ENCODE data around the gene DOCK4. TPM values are rescaled to one million over a fixed set of nuclear protein-coding genes. Genes with fewer than 3 reads are reported as not detected.

Gene DOCK4
- total RNA-seq, 1 donor from 2014 or later, result 11.8 TPM

GRCh38 chr7:111787741-111788140 is 418.5 kb downstream of the DOCK4 start:
- ATAC-seq (no peak), DNase-seq (ENCODE audit: low spot score) (no peak)

- DNase-seq (ENCODE audit: low spot score) (no peak), ATAC-seq (no peak)
Measured at GRCh38 chr7:111787099-111787498, 419.1 kb downstream of the DOCK4 start.

GRCh38 chr7:111785076-111785475 is 421.1 kb downstream of the DOCK4 start:
- DNase-seq (ENCODE audit: low spot score) (no peak), ATAC-seq (no peak)

GRCh38 chr7:111784296-111784695 is 421.9 kb downstream of the DOCK4 start:
- no peak for ATAC-seq
- DNase-seq (ENCODE audit: low spot score), result no peak

- DNase-seq (ENCODE audit: low spot score), result no peak
- no peak for ATAC-seq
Measured at GRCh38 chr7:111783854-111784253, 422.3 kb downstream of the DOCK4 start.

GRCh38 chr7:111780527-111780926 is 425.7 kb downstream of the DOCK4 start:
- ATAC-seq (no peak), DNase-seq (ENCODE audit: low spot score) (no peak)

- ATAC-seq (no peak), DNase-seq (ENCODE audit: low spot score) (no peak)
Measured at GRCh38 chr7:111775206-111775605, 431.0 kb downstream of the DOCK4 start.

GRCh38 chr7:111772716-111773115 is 433.5 kb downstream of the DOCK4 start:
- DNase-seq (ENCODE audit: low spot score), result no peak
- ATAC-seq, result no peak

- DNase-seq (ENCODE audit: low spot score), result no peak
- no peak for ATAC-seq
Measured at GRCh38 chr7:111771638-111772037, 434.6 kb downstream of the DOCK4 start.

- DNase-seq (ENCODE audit: low spot score) (no peak), ATAC-seq (no peak)
Measured at GRCh38 chr7:111770116-111770515, 436.1 kb downstream of the DOCK4 start.

- DNase-seq (ENCODE audit: low spot score) (peak; percentile 49), ATAC-seq (peak; percentile 96)
Measured at GRCh38 chr7:111765751-111766643, 440.2 kb downstream of the DOCK4 start.

- DNase-seq (ENCODE audit: low spot score), result no peak
- ATAC-seq, result peak; percentile 52
Measured at GRCh38 chr7:111763221-111763801, 442.9 kb downstream of the DOCK4 start.

- DNase-seq (ENCODE audit: low spot score) (no peak), ATAC-seq (no peak)
Measured at GRCh38 chr7:111762799-111763198, 443.4 kb downstream of the DOCK4 start.

GRCh38 chr7:111762211-111762610 is 444.0 kb downstream of the DOCK4 start:
- no peak for ATAC-seq
- no peak for DNase-seq (ENCODE audit: low spot score)

GRCh38 chr7:111760043-111760442 is 446.2 kb downstream of the DOCK4 start:
- ATAC-seq (no peak), DNase-seq (ENCODE audit: low spot score) (no peak)

GRCh38 chr7:111758332-111758731 is 447.9 kb downstream of the DOCK4 start:
- DNase-seq (ENCODE audit: low spot score) (no peak), ATAC-seq (no peak)

- DNase-seq (ENCODE audit: low spot score) (no peak), ATAC-seq (no peak)
Measured at GRCh38 chr7:111756687-111757178, 449.5 kb downstream of the DOCK4 start.

GRCh38 chr7:111755383-111755782 is 450.8 kb downstream of the DOCK4 start:
- ATAC-seq (no peak), DNase-seq (ENCODE audit: low spot score) (no peak)

- ATAC-seq (peak; percentile 83), DNase-seq (ENCODE audit: low spot score) (no peak)
Measured at GRCh38 chr7:111753968-111754367, 452.2 kb downstream of the DOCK4 start.

- DNase-seq (ENCODE audit: low spot score), result peak; percentile 52
- peak; percentile 80 for ATAC-seq
Measured at GRCh38 chr7:111752022-111752582, 454.1 kb downstream of the DOCK4 start.

- DNase-seq (ENCODE audit: low spot score), result no peak
- peak; percentile 15 for ATAC-seq
Measured at GRCh38 chr7:111750878-111751277, 455.3 kb downstream of the DOCK4 start.

- ATAC-seq (no peak), DNase-seq (ENCODE audit: low spot score) (no peak)
Measured at GRCh38 chr7:111750228-111750627, 456.0 kb downstream of the DOCK4 start.
